RPMI7951 (cell line): ENCODE measurements around the gene HMCN1. TPM values are rescaled to one million over a fixed set of nuclear protein-coding genes. Genes with fewer than 3 reads are reported as not detected.

Source experiments
- DNase-seq: peaks from one replicate; pipeline ENCODE4 v3.0.0-alpha.2; 2012; ENCODE audit warnings: low read depth
- total RNA-seq: library from RNA; depleted of rRNA; stranded (reverse); fragments of >200 nt; shearing (Covaris generic); gene quantifications from 2 replicates; pipeline ENCODE4 v1.2.3, GENCODE V29; 2014

Gene HMCN1
- total RNA-seq, 1 experiment from 2014 or later = 2.8 TPM

GRCh38 chr1:186089940-186090339, 355.7 kb downstream of the HMCN1 start:
- DNase-seq = no peak

- DNase-seq = no peak
These were observed 357.1 kb downstream of the HMCN1 start for GRCh38 chr1:186091222-186091720.

GRCh38 chr1:186093437-186093836, 359.2 kb downstream of the HMCN1 start:
- peak; percentile 13 for DNase-seq

- peak; percentile 45 for DNase-seq
These were observed 360.0 kb downstream of the HMCN1 start for GRCh38 chr1:186094172-186094571.

- no peak for DNase-seq
These were observed 365.3 kb downstream of the HMCN1 start for GRCh38 chr1:186099336-186100104.

GRCh38 chr1:186102107-186102506, 367.9 kb downstream of the HMCN1 start:
- DNase-seq = no peak

- DNase-seq = peak; percentile 70
These were observed 368.5 kb downstream of the HMCN1 start for GRCh38 chr1:186102547-186103148.

- no peak for DNase-seq
These were observed 370.3 kb downstream of the HMCN1 start for GRCh38 chr1:186104459-186104858.

GRCh38 chr1:186112280-186112679, 378.1 kb downstream of the HMCN1 start:
- DNase-seq = no peak

GRCh38 chr1:186113461-186113860, 379.3 kb downstream of the HMCN1 start:
- no peak for DNase-seq

- DNase-seq = no peak
These were observed 384.5 kb downstream of the HMCN1 start for GRCh38 chr1:186118724-186119123.

- DNase-seq = no peak
These were observed 388.6 kb downstream of the HMCN1 start for GRCh38 chr1:186122837-186123236.

GRCh38 chr1:186125035-186125434, 390.8 kb downstream of the HMCN1 start:
- no peak for DNase-seq

- DNase-seq = no peak
These were observed 391.3 kb downstream of the HMCN1 start for GRCh38 chr1:186125511-186125910.

GRCh38 chr1:186129758-186130157, 395.6 kb downstream of the HMCN1 start:
- no peak for DNase-seq

GRCh38 chr1:186139115-186139514, 404.9 kb downstream of the HMCN1 start:
- DNase-seq = no peak

- DNase-seq = peak; percentile 9
These were observed 405.5 kb downstream of the HMCN1 start for GRCh38 chr1:186139701-186140100.

GRCh38 chr1:186142159-186142558, 408.0 kb downstream of the HMCN1 start:
- no peak for DNase-seq

GRCh38 chr1:186142916-186143315, 408.7 kb downstream of the HMCN1 start:
- DNase-seq = no peak

GRCh38 chr1:186143481-186143880, 409.3 kb downstream of the HMCN1 start:
- DNase-seq = no peak

- no peak for DNase-seq
These were observed 410.3 kb downstream of the HMCN1 start for GRCh38 chr1:186144505-186144904.

- no peak for DNase-seq
These were observed 412.8 kb downstream of the HMCN1 start for GRCh38 chr1:186146974-186147373.

- no peak for DNase-seq
These were observed 415.4 kb downstream of the HMCN1 start for GRCh38 chr1:186149591-186149990.
